Ascending aorta (tissue), 2 donors: ENCODE results near the gene CUTC. TPM values are rescaled to one million over a fixed set of nuclear protein-coding genes. Genes with fewer than 3 reads are reported as not detected.

ENCODE experiments used
- DNase-seq, 2 donors: peaks; one replicate each; pipeline ENCODE4 v3.0.0-alpha.2; 2019; ENCODE audit warnings: low spot score in 2 of 2
- H3K27ac ChIP-seq, 2 donors: fragments of 200-600 bp; sonication (generic); one replicate each; pipeline ENCODE4 v1.5.1; 2016 to 2017; ENCODE audit warnings: mild to moderate bottlenecking in 1 of 2
- H3K27me3 ChIP-seq: fragments of 200-600 bp; sonication (generic); one replicate; pipeline ENCODE4 v1.5.1; 2017
- H3K36me3 ChIP-seq, 2 donors: fragments of 200-600 bp; sonication (generic); one replicate each; pipeline ENCODE4 v1.5.1; 2016
- H3K4me1 ChIP-seq, 2 donors: fragments of 200-600 bp; sonication (generic); one replicate each; pipeline ENCODE4 v1.5.1; 2016 to 2017; ENCODE audit warnings: mild to moderate bottlenecking in 1 of 2
- H3K4me3 ChIP-seq, 2 donors: fragments of 200-600 bp; sonication (generic); one replicate each; pipeline ENCODE4 v1.5.1; 2016 to 2017; ENCODE audit warnings: mild to moderate bottlenecking in 1 of 2
- H3K9me3 ChIP-seq, 2 donors: fragments of 200-600 bp; sonication (generic); one replicate each; pipeline ENCODE4 v1.5.1; 2016
- intact Hi-C: fragments of 100-400 bp; cut with DNase I; formaldehyde crosslinking; loops from one replicate; pipeline ENCODE4 v1.15.1; 2023
- total RNA-seq: library from RNA; depleted of rRNA; stranded (reverse); fragments of >200 nt; gene quantifications from one replicate; pipeline ENCODE4 v1.1.0, GENCODE V29; 2016
- TF ChIP-seq, protein P1 (sequence below), 3 experiments: fragments of 200-600 bp in 2 of 3; fragments of 450-650 bp in 1 of 3; sonication (generic) in 2 of 3; IDR thresholded peaks; one replicate each; pipeline ENCODE4 v1.5.1; 2016 to 2019; ENCODE audit warnings: antibody characterized with exemption in 3 of 3, mild to moderate bottlenecking in 1 of 3, moderate library complexity in 1 of 3

CUTC gene
- total RNA-seq, 1 donor from 2014 or later = 8.0 TPM

DNA sequence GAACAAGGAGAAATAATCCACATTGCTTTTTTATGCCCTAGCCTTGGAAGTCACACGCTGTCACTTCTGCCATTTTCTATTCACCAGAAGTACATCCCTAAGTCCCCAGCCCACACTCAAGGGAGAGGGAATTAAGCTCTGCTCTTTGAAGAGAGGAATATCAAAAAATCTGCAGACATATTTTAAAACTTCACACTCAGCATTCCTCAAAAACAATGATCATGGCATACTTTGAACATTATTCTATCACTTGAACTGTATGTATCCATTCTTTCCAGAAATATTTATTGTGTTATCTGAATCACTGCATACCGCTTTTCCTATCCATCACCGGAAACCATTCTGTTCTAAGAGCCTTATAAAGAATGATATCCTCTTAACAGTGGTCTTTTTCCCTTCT lies 59.8 kb downstream of the CUTC start:
- no peak for DNase-seq
- Histone ChIP-seq H3K4me3 (no peak overlapping the region), H3K4me1 (peaks cover 0 to 4% of the 10 kb centered on the region in 2 donors), H3K27ac (no peak overlapping the region), H3K36me3 (no peaks in the 10 kb centered on the region), H3K9me3 (no peaks in the 10 kb centered on the region), H3K27me3 (no peaks in the 10 kb centered on the region)
- intact Hi-C loops = no loop called here
- TF ChIP-seq, protein P1, sequence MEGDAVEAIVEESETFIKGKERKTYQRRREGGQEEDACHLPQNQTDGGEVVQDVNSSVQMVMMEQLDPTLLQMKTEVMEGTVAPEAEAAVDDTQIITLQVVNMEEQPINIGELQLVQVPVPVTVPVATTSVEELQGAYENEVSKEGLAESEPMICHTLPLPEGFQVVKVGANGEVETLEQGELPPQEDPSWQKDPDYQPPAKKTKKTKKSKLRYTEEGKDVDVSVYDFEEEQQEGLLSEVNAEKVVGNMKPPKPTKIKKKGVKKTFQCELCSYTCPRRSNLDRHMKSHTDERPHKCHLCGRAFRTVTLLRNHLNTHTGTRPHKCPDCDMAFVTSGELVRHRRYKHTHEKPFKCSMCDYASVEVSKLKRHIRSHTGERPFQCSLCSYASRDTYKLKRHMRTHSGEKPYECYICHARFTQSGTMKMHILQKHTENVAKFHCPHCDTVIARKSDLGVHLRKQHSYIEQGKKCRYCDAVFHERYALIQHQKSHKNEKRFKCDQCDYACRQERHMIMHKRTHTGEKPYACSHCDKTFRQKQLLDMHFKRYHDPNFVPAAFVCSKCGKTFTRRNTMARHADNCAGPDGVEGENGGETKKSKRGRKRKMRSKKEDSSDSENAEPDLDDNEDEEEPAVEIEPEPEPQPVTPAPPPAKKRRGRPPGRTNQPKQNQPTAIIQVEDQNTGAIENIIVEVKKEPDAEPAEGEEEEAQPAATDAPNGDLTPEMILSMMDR (IDR thresholded peaks at IDR 0.05) = no peak

DNA sequence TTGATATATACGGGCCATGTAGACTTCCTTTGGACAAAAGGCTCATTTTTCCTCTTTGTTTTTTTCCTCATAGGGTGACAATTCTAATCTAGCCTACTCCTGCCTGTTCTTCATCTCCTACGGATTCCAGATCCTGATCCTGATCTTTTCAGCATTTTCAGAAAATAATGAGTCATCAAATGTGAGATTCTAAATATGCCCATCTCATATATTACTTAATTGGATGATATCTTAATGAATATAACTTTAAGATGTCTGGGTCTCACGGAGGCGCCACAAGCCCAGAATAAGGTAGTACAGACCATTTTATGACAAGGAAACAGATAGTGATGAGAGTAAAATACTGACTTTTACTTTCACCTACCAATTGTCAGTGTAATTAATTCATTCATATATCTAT lies 61.8 kb downstream of the CUTC start:
- intact Hi-C loops = no loop called here

DNA sequence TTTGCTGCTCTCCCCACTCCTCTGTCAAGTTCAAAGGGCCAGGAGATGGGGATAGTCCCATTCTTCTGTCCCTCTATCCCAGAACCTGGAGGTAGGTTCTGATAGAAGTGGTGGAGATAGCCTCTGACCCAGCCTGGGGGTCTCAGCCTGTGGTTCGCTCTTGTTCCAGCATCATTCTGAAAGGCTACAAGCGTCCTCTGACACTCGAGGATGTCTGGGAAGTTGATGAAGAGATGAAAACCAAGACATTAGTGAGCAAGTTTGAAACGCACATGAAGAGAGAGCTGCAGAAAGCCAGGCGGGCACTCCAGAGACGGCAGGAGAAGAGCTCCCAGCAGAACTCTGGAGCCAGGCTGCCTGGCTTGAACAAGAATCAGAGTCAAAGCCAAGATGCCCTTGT lies 64.9 kb downstream of the CUTC start:
- intact Hi-C loops = no loop called here
- H3K27me3 ChIP-seq = no peaks in the 10 kb centered on the region
- TF ChIP-seq, protein P1 (IDR thresholded peaks at IDR 0.05) = no peak

More for the DNA sequence above, 61.8 kb downstream of the CUTC start:
- H3K4me3 ChIP-seq = no peak overlapping the region
- TF ChIP-seq, protein P1 (IDR thresholded peaks at IDR 0.05) = no peak
- no peak overlapping the region for H3K27ac ChIP-seq
- peaks cover 0 to 4% of the 10 kb centered on the region in 2 donors for H3K4me1 ChIP-seq
- no peaks in the 10 kb centered on the region for H3K36me3 ChIP-seq
- no peaks in the 10 kb centered on the region for H3K27me3 ChIP-seq
- DNase-seq = no peak
- H3K9me3 ChIP-seq = no peaks in the 10 kb centered on the region

DNA sequence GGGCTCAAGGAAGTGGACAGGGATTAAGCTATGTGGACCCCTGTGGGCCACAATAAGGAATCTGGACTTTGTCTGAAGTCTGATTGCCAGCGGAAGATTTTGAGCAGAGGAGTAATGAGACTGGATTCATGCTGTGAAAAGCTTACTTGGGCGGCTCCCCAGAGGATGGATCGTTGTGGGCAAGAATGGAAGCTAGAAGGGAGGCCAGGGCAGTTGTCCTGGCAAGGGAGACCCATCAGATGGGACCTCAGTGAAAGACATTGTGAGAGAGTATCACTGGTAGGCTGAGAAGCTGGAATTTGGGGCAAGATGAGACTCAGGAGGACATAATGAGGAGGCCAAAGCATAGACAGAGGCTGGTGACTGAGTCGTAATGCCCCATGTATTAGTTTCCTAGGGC lies 66.0 kb downstream of the CUTC start:
- DNase-seq = no peak
- no peaks in the 10 kb centered on the region for H3K4me1 ChIP-seq
- TF ChIP-seq, protein P1 (IDR thresholded peaks at IDR 0.05) = no peak
- H3K27ac ChIP-seq = no peak overlapping the region
- no peaks in the 10 kb centered on the region for H3K27me3 ChIP-seq
- H3K36me3 ChIP-seq = no peaks in the 10 kb centered on the region
- no peaks in the 10 kb centered on the region for H3K9me3 ChIP-seq
- no peak overlapping the region for H3K4me3 ChIP-seq
- intact Hi-C loops = no loop called here

More for the DNA sequence above, 64.9 kb downstream of the CUTC start:
- Histone ChIP-seq H3K4me3 (no peak overlapping the region), H3K36me3 (no peaks in the 10 kb centered on the region), H3K4me1 (no peaks in the 10 kb centered on the region), H3K9me3 (no peaks in the 10 kb centered on the region), H3K27ac (no peak overlapping the region)
- DNase-seq = no peak

DNA sequence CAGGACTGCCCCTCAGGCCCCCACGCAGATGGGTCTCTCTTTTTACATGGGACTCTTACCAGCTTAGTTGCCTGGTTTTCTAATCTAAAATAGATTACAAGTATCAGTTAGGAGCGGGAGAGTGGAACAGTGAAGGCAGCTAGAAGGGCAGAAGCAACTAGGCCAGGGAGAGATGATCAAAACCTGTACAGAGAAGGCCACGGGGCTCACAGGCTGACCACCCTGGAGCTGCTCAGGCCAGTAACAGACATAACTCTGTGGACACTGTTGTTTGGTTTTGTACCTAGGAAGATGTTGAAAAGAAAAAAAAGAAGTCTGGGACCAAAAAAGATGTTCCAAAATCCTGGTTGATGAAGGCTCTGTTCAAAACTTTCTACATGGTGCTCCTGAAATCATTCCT lies 66.9 kb downstream of the CUTC start:
- TF ChIP-seq, protein P1 (IDR thresholded peaks at IDR 0.05) = no peak
- DNase-seq = no peak
- H3K4me3 ChIP-seq = no peak overlapping the region
- no peak overlapping the region for H3K27ac ChIP-seq
- no peaks in the 10 kb centered on the region for H3K27me3 ChIP-seq
- no peaks in the 10 kb centered on the region for H3K36me3 ChIP-seq
- no peaks in the 10 kb centered on the region for H3K4me1 ChIP-seq
- H3K9me3 ChIP-seq = no peaks in the 10 kb centered on the region
- intact Hi-C loops = no loop called here

DNA sequence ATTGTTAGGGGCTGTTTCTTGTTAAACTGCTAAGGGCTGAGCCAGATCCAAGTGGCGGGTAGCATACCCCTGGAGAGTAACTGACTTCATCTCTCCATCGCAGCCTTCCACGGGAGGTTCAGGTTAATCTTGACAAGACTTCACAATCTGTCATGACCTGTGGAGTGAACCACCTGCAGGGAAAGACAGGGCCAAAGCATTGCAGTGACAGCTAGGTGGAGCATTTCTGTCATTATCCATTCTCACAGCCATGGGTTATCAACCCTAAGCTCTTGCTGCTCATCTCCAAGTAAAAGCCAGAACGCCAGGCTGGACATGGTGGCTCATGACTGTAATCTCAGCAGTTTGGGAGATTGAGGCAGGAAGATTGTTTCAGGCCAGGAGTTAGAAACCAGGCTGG lies 67.6 kb downstream of the CUTC start:
- no peaks in the 10 kb centered on the region for H3K9me3 ChIP-seq
- intact Hi-C loops = no loop called here
- H3K27ac ChIP-seq = no peak overlapping the region
- H3K4me1 ChIP-seq = no peaks in the 10 kb centered on the region
- H3K36me3 ChIP-seq = no peaks in the 10 kb centered on the region
- H3K4me3 ChIP-seq = no peak overlapping the region
- H3K27me3 ChIP-seq = no peaks in the 10 kb centered on the region
- DNase-seq = no peak
- TF ChIP-seq, protein P1 (IDR thresholded peaks at IDR 0.05) = no peak
